HG03175 (cell line): ENCODE data around the gene CHCHD6.

ENCODE experiments used
- ATAC-seq: cut with Tn5 transposase; IDR thresholded peaks from one replicate; pipeline ENCODE4 v1.9.1; 2021; ENCODE audit warnings: mild to moderate bottlenecking, moderate library complexity; ENCODE audit not compliant: unreplicated experiment

CHCHD6 gene

GRCh38 chr3:127000761-127001160, 296.7 kb downstream of the CHCHD6 start:
- no peak for ATAC-seq

- no peak for ATAC-seq
Observed at GRCh38 chr3:127001486-127002194, 297.6 kb downstream of the CHCHD6 start.

- ATAC-seq: no peak
Observed at GRCh38 chr3:127002195-127003174, 298.4 kb downstream of the CHCHD6 start.

GRCh38 chr3:127003175-127003555, 299.1 kb downstream of the CHCHD6 start:
- ATAC-seq: no peak

- ATAC-seq: no peak
Observed at GRCh38 chr3:127003601-127004280, 299.7 kb downstream of the CHCHD6 start.

GRCh38 chr3:127004641-127005397, 300.8 kb downstream of the CHCHD6 start:
- no peak for ATAC-seq

GRCh38 chr3:127005864-127006500, 301.9 kb downstream of the CHCHD6 start:
- no peak for ATAC-seq

GRCh38 chr3:127006781-127007436, 302.9 kb downstream of the CHCHD6 start:
- no peak for ATAC-seq

GRCh38 chr3:127008236-127008635, 304.2 kb downstream of the CHCHD6 start:
- ATAC-seq: no peak

GRCh38 chr3:127009531-127009930, 305.5 kb downstream of the CHCHD6 start:
- no peak for ATAC-seq
